Measurements from ENCODE around the gene SLC44A4. TPM values are rescaled to one million over a fixed set of nuclear protein-coding genes. Genes with fewer than 3 reads are reported as not detected.
"Not testable (repeated sequence)": the region's sequence is repeated elsewhere in the genome, so short reads cannot be mapped to it uniquely, and the experiment has no call there.

The SLC44A4 gene
- total RNA-seq, 1 donor from 2014 or later, result 0.94 TPM

- no peaks in the 10 kb centered on the region for H3K36me3 Mint-ChIP-seq
- H3K9me3 Mint-ChIP-seq, result no peaks in the 10 kb centered on the region
- no peaks in the 10 kb centered on the region for H3K27me3 Mint-ChIP-seq (ENCODE audit: low read depth)
- peak overlapping the region; percentile 96 for H3K27ac Mint-ChIP-seq
- peaks cover 40% of the 10 kb centered on the region for H3K4me1 Mint-ChIP-seq
- no peak for DNase-seq (ENCODE audit: low spot score in 2 of 2, unreplicated experiment in 2 of 2)
- peak; percentile 60 for TF ChIP-seq CTCF (IDR thresholded peaks at IDR 0.05; ENCODE audit: unreplicated experiment)
- H3K4me3 Mint-ChIP-seq, result peak overlapping the region; percentile 83
These were observed 49.0 kb downstream of the SLC44A4 start for GRCh38 chr6:31829633-31830283.

GRCh38 chr6:31827286-31828079 lies 51.3 kb downstream of the SLC44A4 start, which contains the start of gene HSPA1B:
Gene HSPA1B, plus strand, starts transcription at chr6:31827738. Its CDS starts 213 bp downstream, at chr6:31827951.
- no peaks in the 10 kb centered on the region for H3K27me3 Mint-ChIP-seq (ENCODE audit: low read depth)
- peak within 1 kb of the TSS; percentile 97 for H3K27ac Mint-ChIP-seq
- no peaks in the 10 kb centered on the region for H3K36me3 Mint-ChIP-seq
- DNase-seq (ENCODE audit: low spot score in 2 of 2, unreplicated experiment in 2 of 2), result peak; percentile 94 to 98
- peak within 1 kb of the TSS; percentile 87 for H3K4me3 Mint-ChIP-seq
- no peak for TF ChIP-seq CTCF (IDR thresholded peaks at IDR 0.05; ENCODE audit: unreplicated experiment)
- no peaks in the 10 kb centered on the region for H3K9me3 Mint-ChIP-seq
- peaks cover 54% of the 10 kb centered on the region for H3K4me1 Mint-ChIP-seq

GRCh38 chr6:31826793-31827285 lies 52.0 kb downstream of the SLC44A4 start:
- no peak for TF ChIP-seq CTCF (IDR thresholded peaks at IDR 0.05; ENCODE audit: unreplicated experiment)
- H3K4me1 Mint-ChIP-seq, result peaks cover 59% of the 10 kb centered on the region
- H3K4me3 Mint-ChIP-seq, result peak overlapping the region; percentile 87

GRCh38 chr6:31825553-31825952 lies 53.2 kb downstream of the SLC44A4 start:
- H3K27ac Mint-ChIP-seq, result peak overlapping the region; percentile 97
- no peak for TF ChIP-seq CTCF (IDR thresholded peaks at IDR 0.05; ENCODE audit: unreplicated experiment)

More at GRCh38 chr6:31826793-31827285, 52.0 kb downstream of the SLC44A4 start:
- Mint-ChIP-seq H3K27me3 (ENCODE audit: low read depth) (no peaks in the 10 kb centered on the region), H3K36me3 (no peaks in the 10 kb centered on the region), H3K27ac (peak overlapping the region; percentile 97), H3K9me3 (no peaks in the 10 kb centered on the region)
- peak in 1 of 2 experiments; percentile 62 for DNase-seq (ENCODE audit: low spot score in 2 of 2, unreplicated experiment in 2 of 2)

GRCh38 chr6:31823592-31824196 lies 55.1 kb downstream of the SLC44A4 start:
- H3K27me3 Mint-ChIP-seq (ENCODE audit: low read depth); H3K9me3 Mint-ChIP-seq; DNase-seq (ENCODE audit: low spot score in 2 of 2, unreplicated experiment in 2 of 2); H3K36me3 Mint-ChIP-seq: not testable (repeated sequence)
- peaks cover 60% of the 10 kb centered on the region for H3K4me1 Mint-ChIP-seq
- H3K4me3 Mint-ChIP-seq, result peak overlapping the region; percentile 20
- H3K27ac Mint-ChIP-seq, result peak overlapping the region; percentile 92

More at GRCh38 chr6:31825553-31825952, 53.2 kb downstream of the SLC44A4 start:
- Mint-ChIP-seq H3K4me3 (peak overlapping the region; percentile 44), H3K36me3 (no peaks in the 10 kb centered on the region), H3K4me1 (peaks cover 63% of the 10 kb centered on the region), H3K9me3 (no peaks in the 10 kb centered on the region), H3K27me3 (ENCODE audit: low read depth) (no peaks in the 10 kb centered on the region)
- no peak for DNase-seq (ENCODE audit: low spot score in 2 of 2, unreplicated experiment in 2 of 2)
